GM12875 (cell line): Measurements from ENCODE around the gene MILR1.

Experiments used
- H3K4me3 ChIP-seq: one replicate; pipeline ENCODE4 v1.5.1; 2011; ENCODE audit warnings: low read depth, low read length, control low read depth
- CTCF ChIP-seq: IDR thresholded peaks from 2 replicates; pipeline ENCODE4 v1.5.1; 2011; ENCODE audit warnings: low read depth, mild to moderate bottlenecking, control low read depth, inconsistent platforms, low read length, moderate library complexity, borderline replicate concordance; ENCODE audit not compliant: insufficient read depth

MILR1 gene

GRCh38 chr17:64448665-64449512 is at the start of gene MILR1:
Gene MILR1 (plus strand): TSS chr17:64449115. CDS start chr17:64449169, 54 bp downstream.
- no peak within 1 kb of the TSS for H3K4me3 ChIP-seq
- no peak for TF ChIP-seq CTCF

GRCh38 chr17:64399767-64400156 is 49.2 kb upstream of the MILR1 start:
- H3K4me3 ChIP-seq = no peak overlapping the region
- TF ChIP-seq CTCF = no peak

GRCh38 chr17:64400642-64401041 is 48.3 kb upstream of the MILR1 start:
- H3K4me3 ChIP-seq = no peak overlapping the region
- TF ChIP-seq CTCF = no peak

- TF ChIP-seq CTCF = no peak
- H3K4me3 ChIP-seq = no peak overlapping the region
These were observed 47.6 kb upstream of the MILR1 start for GRCh38 chr17:64401244-64401860.

GRCh38 chr17:64401941-64402340 is 47.0 kb upstream of the MILR1 start:
- no peak for TF ChIP-seq CTCF
- no peak overlapping the region for H3K4me3 ChIP-seq

GRCh38 chr17:64402469-64402868 is 46.4 kb upstream of the MILR1 start:
- no peak overlapping the region for H3K4me3 ChIP-seq
- TF ChIP-seq CTCF = no peak
